HCT116 (cell line): Measurements from ENCODE around the gene ABHD5. TPM values are rescaled to one million over a fixed set of nuclear protein-coding genes. Genes with fewer than 3 reads are reported as not detected.

Experiments
- ATAC-seq: fragments of 200-7000 bp; cut with Tn5 transposase; 2 replicates; pipeline ENCODE4 v1.9.1; 2020; ENCODE audit warnings: mild to moderate bottlenecking, moderate library complexity
- BruUV-seq: library from RNA; stranded (reverse); fragments of 400-500 nt; replicated peaks from 2 replicates; lab custom pipeline; 2021; lab: Mats Ljungman, UMichigan
- CTCF ChIA-PET: fragments of 300-600 bp; sonication (Branson Sonifier 250); formaldehyde crosslinking; loops from one replicate; lab custom pipeline; 2021; ENCODE audit warnings: antibody characterized with exemption; lab: Charles Lee
- POLR2A ChIA-PET: fragments of 300-600, 350-600 bp; sonication (Branson Sonifier 250); formaldehyde crosslinking; loops from one replicate; lab custom pipeline; 2021; ENCODE audit warnings: antibody characterized with exemption; lab: Charles Lee
- RAD21 ChIA-PET, 2 experiments: fragments of 300-600 bp; sonication (Branson Sonifier 250); formaldehyde crosslinking; loops; one replicate each; lab custom pipeline; 2023; ENCODE audit warnings: low total read pairs in 2 of 2; ENCODE audit not compliant: uncharacterized antibody in 2 of 2, unreplicated experiment in 2 of 2, low non-redundant PET in 1 of 2; lab: Charles Lee
- DNase-seq: peaks from one replicate; pipeline ENCODE4 v3.0.0-alpha.2; 2010; ENCODE audit warnings: low read depth, low spot score
- H2AFZ ChIP-seq: fragments of 200-600 bp; shearing (Covaris generic), sonication (generic); 2 replicates; pipeline ENCODE4 v1.6.1; 2017; ENCODE audit warnings: low read depth, mixed run types, mixed read lengths, antibody characterized with exemption, low read length; ENCODE audit not compliant: poor library complexity, severe bottlenecking
- H3K27ac ChIP-seq: 2 replicates; pipeline ENCODE4 v1.5.1; 2012; ENCODE audit warnings: low read depth, low read length
- H3K27me3 ChIP-seq: fragments of 200-600 bp; sonication (generic); 2 replicates; pipeline ENCODE4 v1.6.1; 2016; ENCODE audit warnings: mixed run types, low read length, mixed read lengths; ENCODE audit not compliant: insufficient read depth
- H3K36me3 ChIP-seq, 2 experiments: fragments of 200-500 bp in 1 of 2; fragments of 200-600 bp in 1 of 2; sonication (Bioruptor generic) in 1 of 2; sonication (generic) in 1 of 2; 2 replicates each; pipeline versions ENCODE4 v1.5.1 to v1.6.1; 2014 to 2016; ENCODE audit warnings: low read length in 2 of 2, inconsistent platforms in 1 of 2, mixed read lengths in 1 of 2, mixed run types in 1 of 2; ENCODE audit not compliant: insufficient read depth in 2 of 2, control insufficient read depth in 1 of 2
- H3K4me1 ChIP-seq, 2 experiments: fragments of 200-600 bp in 1 of 2; sonication (generic) in 1 of 2; 2 replicates each; pipeline versions ENCODE4 v1.5.1 to v1.6.1; 2012 to 2017; ENCODE audit warnings: low read length in 2 of 2, inconsistent platforms in 1 of 2, mild to moderate bottlenecking in 1 of 2, mixed read lengths in 1 of 2, mixed run types in 1 of 2, moderate library complexity in 1 of 2; ENCODE audit not compliant: insufficient read depth in 2 of 2, control insufficient read depth in 1 of 2
- H3K4me2 ChIP-seq: fragments of 200-600 bp; sonication (generic); 2 replicates; pipeline ENCODE4 v1.6.1; 2017; ENCODE audit warnings: mixed run types, low read length, mixed read lengths
- H3K4me3 ChIP-seq, 2 experiments: fragments of 200-600 bp in 1 of 2; sonication (generic) in 1 of 2; replicated peaks in 1 of 2; 2 replicates each; pipeline ENCODE4 v1.5.1; 2011 to 2016; ENCODE audit warnings: low read length in 2 of 2, control low read depth in 1 of 2, low read depth in 1 of 2, mild to moderate bottlenecking in 1 of 2, mixed read lengths in 1 of 2, mixed run types in 1 of 2
- H3K79me2 ChIP-seq: fragments of 200-600 bp; sonication (generic); 2 replicates; pipeline ENCODE4 v1.6.1; 2017; ENCODE audit warnings: mild to moderate bottlenecking, mixed run types, low read length, moderate library complexity, mixed read lengths; ENCODE audit not compliant: insufficient read depth
- H3K9ac ChIP-seq: fragments of 200-600 bp; sonication (generic); 2 replicates; pipeline ENCODE4 v1.6.1; 2016; ENCODE audit warnings: low read length, mixed read lengths
- H3K9me2 ChIP-seq: fragments of 200-600 bp; sonication (generic), shearing (Covaris generic); 2 replicates; pipeline ENCODE4 v1.6.1; 2017; ENCODE audit warnings: mixed run types, mild to moderate bottlenecking, moderate library complexity; ENCODE audit not compliant: insufficient read depth
- H3K9me3 ChIP-seq, 2 experiments: fragments of 200-500 bp in 1 of 2; fragments of 200-600 bp in 1 of 2; sonication (Bioruptor generic) in 1 of 2; sonication (generic) in 1 of 2; 2 replicates each; pipeline ENCODE4 v1.6.1; 2014 to 2017; ENCODE audit warnings: low read length in 2 of 2, mixed read lengths in 2 of 2, inconsistent platforms in 1 of 2, low read depth in 1 of 2, mild to moderate bottlenecking in 1 of 2, mixed run types in 1 of 2, moderate library complexity in 1 of 2; ENCODE audit not compliant: control insufficient read depth in 1 of 2, insufficient read depth in 1 of 2
- H4K20me1 ChIP-seq: fragments of 200-600 bp; sonication (generic), shearing (Covaris generic); 2 replicates; pipeline ENCODE4 v1.6.1; 2017; ENCODE audit warnings: mixed run types, mild to moderate bottlenecking, moderate library complexity; ENCODE audit not compliant: insufficient read depth
- CEBPB ChIP-seq: IDR thresholded peaks from 2 replicates; pipeline ENCODE4 v1.6.1; 2012; ENCODE audit warnings: low read depth
- POLR2AphosphoS5 ChIP-seq: IDR thresholded peaks from 2 replicates; pipeline ENCODE4 v1.6.1; 2011; ENCODE audit warnings: mild to moderate bottlenecking, low read depth, low read length, moderate library complexity
- SRF ChIP-seq: IDR thresholded peaks from 2 replicates; pipeline ENCODE4 v1.6.1; 2012; ENCODE audit warnings: low read depth
- ZFX ChIP-seq: fragments of 450-650 bp; IDR thresholded peaks from 2 replicates; pipeline ENCODE4 v1.6.1; 2017
- ZNF274 ChIP-seq: fragments of 200-500 bp; sonication (Bioruptor generic); IDR thresholded peaks from 2 replicates; pipeline ENCODE4 v1.6.1; 2014; ENCODE audit warnings: mild to moderate bottlenecking, low read depth, low read length, inconsistent platforms
- intact Hi-C: fragments of 100-400 bp; cut with micrococcal nuclease; formaldehyde crosslinking; loops from 2 replicates; pipeline ENCODE4 v1.10.0; 2022
- total RNA-seq: library from RNA; stranded (reverse); gene quantifications from one replicate; pipeline ENCODE4 v1.2.1, GENCODE V29; 2021; ENCODE audit not compliant: unreplicated experiment
- TF ChIP-seq, protein P1 (sequence below): IDR thresholded peaks from 2 replicates; pipeline ENCODE4 v1.6.1; 2012; ENCODE audit warnings: low read depth
- TF ChIP-seq, protein P2 (sequence below), 3 experiments: fragments of 200-600 bp in 1 of 3; sonication (generic) in 1 of 3; IDR thresholded peaks in 2 of 3; conservative IDR thresholded peaks in 1 of 3; 2 replicates each; pipeline ENCODE4 v1.5.1; 2012 to 2017; ENCODE audit warnings: low read depth in 2 of 3, low read length in 2 of 3, antibody characterized with exemption in 1 of 3, borderline replicate concordance in 1 of 3, control low read depth in 1 of 3, mild to moderate bottlenecking in 1 of 3, mixed read lengths in 1 of 3, mixed run types in 1 of 3, moderate library complexity in 1 of 3; ENCODE audit not compliant: insufficient read depth in 1 of 3
- TF ChIP-seq, protein P3 (sequence below): IDR thresholded peaks from 2 replicates; pipeline ENCODE4 v1.6.1; 2012
- TF ChIP-seq, protein P4 (sequence below): IDR thresholded peaks from 2 replicates; pipeline ENCODE4 v1.6.1; 2012

The ABHD5 gene
- total RNA-seq, 1 experiment from 2014 or later = 18.5 TPM

DNA sequence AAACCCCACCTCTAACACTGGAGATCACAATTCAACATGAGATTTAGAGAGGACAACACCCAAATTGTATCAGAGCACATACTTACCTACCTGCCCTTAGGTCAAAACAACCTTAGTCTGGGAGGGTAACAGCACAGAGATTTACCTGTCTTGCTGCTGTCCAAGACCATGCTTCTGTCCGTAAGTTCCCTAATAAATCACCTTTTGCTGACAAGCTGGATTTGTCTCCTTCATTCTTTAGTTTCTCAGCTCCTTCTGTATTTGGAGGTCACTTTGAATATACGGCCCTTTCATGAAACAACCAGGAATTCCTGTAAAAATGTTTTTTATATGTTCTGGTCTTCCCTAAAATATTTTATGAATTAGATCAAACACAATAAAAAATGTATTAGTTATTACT, 1.6 kb upstream of the ABHD5 start:
- Histone ChIP-seq H3K79me2 (peaks cover 24% of the 10 kb centered on the region), H3K4me3 (no peak overlapping the region), H3K9ac (no peak overlapping the region), H3K36me3 (no peaks in the 10 kb centered on the region), H4K20me1 (no peaks in the 10 kb centered on the region)
- no peak for DNase-seq
- TF ChIP-seq, protein P1, sequence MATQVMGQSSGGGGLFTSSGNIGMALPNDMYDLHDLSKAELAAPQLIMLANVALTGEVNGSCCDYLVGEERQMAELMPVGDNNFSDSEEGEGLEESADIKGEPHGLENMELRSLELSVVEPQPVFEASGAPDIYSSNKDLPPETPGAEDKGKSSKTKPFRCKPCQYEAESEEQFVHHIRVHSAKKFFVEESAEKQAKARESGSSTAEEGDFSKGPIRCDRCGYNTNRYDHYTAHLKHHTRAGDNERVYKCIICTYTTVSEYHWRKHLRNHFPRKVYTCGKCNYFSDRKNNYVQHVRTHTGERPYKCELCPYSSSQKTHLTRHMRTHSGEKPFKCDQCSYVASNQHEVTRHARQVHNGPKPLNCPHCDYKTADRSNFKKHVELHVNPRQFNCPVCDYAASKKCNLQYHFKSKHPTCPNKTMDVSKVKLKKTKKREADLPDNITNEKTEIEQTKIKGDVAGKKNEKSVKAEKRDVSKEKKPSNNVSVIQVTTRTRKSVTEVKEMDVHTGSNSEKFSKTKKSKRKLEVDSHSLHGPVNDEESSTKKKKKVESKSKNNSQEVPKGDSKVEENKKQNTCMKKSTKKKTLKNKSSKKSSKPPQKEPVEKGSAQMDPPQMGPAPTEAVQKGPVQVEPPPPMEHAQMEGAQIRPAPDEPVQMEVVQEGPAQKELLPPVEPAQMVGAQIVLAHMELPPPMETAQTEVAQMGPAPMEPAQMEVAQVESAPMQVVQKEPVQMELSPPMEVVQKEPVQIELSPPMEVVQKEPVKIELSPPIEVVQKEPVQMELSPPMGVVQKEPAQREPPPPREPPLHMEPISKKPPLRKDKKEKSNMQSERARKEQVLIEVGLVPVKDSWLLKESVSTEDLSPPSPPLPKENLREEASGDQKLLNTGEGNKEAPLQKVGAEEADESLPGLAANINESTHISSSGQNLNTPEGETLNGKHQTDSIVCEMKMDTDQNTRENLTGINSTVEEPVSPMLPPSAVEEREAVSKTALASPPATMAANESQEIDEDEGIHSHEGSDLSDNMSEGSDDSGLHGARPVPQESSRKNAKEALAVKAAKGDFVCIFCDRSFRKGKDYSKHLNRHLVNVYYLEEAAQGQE = no peak
- TF ChIP-seq SRF = no peak
- no peak for TF ChIP-seq POLR2AphosphoS5
- TF ChIP-seq ZNF274 = no peak
- TF ChIP-seq, protein P2, sequence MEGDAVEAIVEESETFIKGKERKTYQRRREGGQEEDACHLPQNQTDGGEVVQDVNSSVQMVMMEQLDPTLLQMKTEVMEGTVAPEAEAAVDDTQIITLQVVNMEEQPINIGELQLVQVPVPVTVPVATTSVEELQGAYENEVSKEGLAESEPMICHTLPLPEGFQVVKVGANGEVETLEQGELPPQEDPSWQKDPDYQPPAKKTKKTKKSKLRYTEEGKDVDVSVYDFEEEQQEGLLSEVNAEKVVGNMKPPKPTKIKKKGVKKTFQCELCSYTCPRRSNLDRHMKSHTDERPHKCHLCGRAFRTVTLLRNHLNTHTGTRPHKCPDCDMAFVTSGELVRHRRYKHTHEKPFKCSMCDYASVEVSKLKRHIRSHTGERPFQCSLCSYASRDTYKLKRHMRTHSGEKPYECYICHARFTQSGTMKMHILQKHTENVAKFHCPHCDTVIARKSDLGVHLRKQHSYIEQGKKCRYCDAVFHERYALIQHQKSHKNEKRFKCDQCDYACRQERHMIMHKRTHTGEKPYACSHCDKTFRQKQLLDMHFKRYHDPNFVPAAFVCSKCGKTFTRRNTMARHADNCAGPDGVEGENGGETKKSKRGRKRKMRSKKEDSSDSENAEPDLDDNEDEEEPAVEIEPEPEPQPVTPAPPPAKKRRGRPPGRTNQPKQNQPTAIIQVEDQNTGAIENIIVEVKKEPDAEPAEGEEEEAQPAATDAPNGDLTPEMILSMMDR (IDR thresholded peaks at IDR 0.05 in 2 of 3, conservative IDR thresholded peaks at IDR 0.05 in 1 of 3; ENCODE audit: borderline replicate concordance in 1 of 3, insufficient read depth in 1 of 3, low read depth in 2 of 3, low read length in 2 of 3) = no peak
- no peak for TF ChIP-seq CEBPB
- TF ChIP-seq, protein P3, sequence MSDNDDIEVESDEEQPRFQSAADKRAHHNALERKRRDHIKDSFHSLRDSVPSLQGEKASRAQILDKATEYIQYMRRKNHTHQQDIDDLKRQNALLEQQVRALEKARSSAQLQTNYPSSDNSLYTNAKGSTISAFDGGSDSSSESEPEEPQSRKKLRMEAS = no peak
- TF ChIP-seq, protein P4, sequence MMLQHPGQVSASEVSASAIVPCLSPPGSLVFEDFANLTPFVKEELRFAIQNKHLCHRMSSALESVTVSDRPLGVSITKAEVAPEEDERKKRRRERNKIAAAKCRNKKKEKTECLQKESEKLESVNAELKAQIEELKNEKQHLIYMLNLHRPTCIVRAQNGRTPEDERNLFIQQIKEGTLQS = no peak
- no peak for TF ChIP-seq ZFX
- TF ChIP-seq, all 23 proteins: peak for 0
- intact Hi-C loops = no loop called here
- H3K4me2 ChIP-seq = no peak overlapping the region
- CTCF ChIA-PET = no interaction called here
- H3K9me3 ChIP-seq = no peaks in the 10 kb centered on the region
- ATAC-seq = no peak
- POLR2A ChIA-PET = no interaction called here
- RAD21 ChIA-PET = no interaction called here
- no TSS peak for BruUV-seq
- no peaks in the 10 kb centered on the region for H3K9me2 ChIP-seq
- H3K27ac ChIP-seq = no peak overlapping the region
- no peak overlapping the region for H2AFZ ChIP-seq
- H3K27me3 ChIP-seq = no peaks in the 10 kb centered on the region
- peaks cover 10 to 25% of the 10 kb centered on the region in 2 experiments; a peak in 2 of 4 replicates for H3K4me1 ChIP-seq
